H4 (cell line): ENCODE results near the gene PCED1A. TPM values are rescaled to one million over a fixed set of nuclear protein-coding genes. Genes with fewer than 3 reads are reported as not detected.

Source experiments
- DNase-seq: peaks from one replicate; pipeline ENCODE4 v3.0.0-alpha.2; 2015; ENCODE audit warnings: low spot score
- total RNA-seq: library from RNA; depleted of rRNA; stranded (reverse); fragments of >200 nt; shearing (Covaris generic); gene quantifications from 2 replicates; pipeline ENCODE4 v1.2.3, GENCODE V29; 2014

Gene PCED1A
- total RNA-seq, 1 experiment from 2014 or later: 10.9 TPM

DNA sequence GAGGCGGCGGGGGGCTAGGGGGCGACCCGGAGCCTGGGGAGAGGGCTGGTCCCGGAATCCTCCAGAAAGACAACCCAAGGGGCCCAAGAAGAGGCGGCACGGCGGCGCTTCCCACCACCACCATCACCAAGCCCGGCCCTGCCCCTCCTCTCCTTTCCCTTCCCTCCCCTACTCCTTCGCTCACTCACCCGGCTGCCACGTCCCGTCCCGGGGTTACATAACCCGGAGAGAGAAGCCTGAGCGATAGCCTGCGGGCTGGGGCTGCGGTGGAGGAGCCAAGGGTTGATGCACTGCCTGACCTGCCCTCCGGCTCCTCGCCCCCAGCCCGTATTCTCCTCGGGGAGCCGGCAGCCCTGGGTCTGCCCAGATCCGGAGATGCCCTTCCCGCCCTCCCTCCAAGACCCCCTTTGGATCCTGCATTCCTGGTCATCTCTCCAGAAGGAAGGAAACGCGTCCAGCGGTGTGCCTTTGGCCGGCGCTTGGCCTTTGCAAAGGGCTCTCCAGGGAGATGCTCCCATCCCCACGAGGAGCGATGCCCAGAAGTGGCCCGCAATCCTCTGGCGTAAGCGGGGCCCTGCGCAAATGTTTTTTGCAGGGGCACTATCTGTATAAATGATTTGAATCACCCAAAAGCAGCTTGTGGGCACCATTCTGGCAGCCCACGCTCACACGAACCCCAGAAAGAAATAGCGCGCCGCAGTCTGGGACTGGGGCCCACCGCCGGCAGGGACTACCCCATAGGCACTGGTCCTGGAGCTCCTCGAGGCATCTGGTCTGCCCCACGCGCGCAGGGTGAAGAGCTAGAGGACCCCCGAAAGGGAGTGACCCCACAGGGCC is 35.4 kb downstream of the PCED1A start:
- DNase-seq: no peak

GRCh38 chr20:2804041-2804828 is 36.2 kb downstream of the PCED1A start:
- no peak for DNase-seq

DNA sequence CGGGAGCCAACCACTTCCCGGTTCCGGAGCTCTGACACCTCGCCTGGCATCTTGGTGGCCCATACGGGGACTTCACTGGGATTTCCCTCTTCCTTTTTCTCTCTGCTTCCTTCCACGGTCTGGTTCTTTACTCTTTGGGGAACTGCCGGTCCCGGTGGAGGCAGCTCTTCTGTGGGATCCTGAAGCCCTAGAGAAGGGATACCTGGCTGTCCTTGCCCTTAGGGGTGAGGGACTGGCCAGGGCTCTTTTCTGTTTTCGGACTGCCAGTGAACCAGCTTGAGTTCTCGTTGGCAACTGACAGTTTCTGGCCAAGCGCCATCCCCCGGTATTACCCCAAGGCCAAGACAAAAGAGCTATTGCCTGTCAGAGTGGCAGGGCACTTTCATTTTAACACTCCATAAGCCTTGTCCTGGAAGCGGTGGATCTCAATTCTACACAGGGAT is 39.1 kb downstream of the PCED1A start:
- DNase-seq: no peak

GRCh38 chr20:2800521-2801285 is 39.8 kb downstream of the PCED1A start, which contains the start of gene CPXM1:
CPXM1 (minus strand) TSS chr20:2800627; CDS start chr20:2800572, 55 bp downstream.
- DNase-seq: no peak

GRCh38 chr20:2799688-2800520 is 40.6 kb downstream of the PCED1A start:
- DNase-seq: no peak

- no peak for DNase-seq
Measured at GRCh38 chr20:2799271-2799670, 41.2 kb downstream of the PCED1A start.

DNA sequence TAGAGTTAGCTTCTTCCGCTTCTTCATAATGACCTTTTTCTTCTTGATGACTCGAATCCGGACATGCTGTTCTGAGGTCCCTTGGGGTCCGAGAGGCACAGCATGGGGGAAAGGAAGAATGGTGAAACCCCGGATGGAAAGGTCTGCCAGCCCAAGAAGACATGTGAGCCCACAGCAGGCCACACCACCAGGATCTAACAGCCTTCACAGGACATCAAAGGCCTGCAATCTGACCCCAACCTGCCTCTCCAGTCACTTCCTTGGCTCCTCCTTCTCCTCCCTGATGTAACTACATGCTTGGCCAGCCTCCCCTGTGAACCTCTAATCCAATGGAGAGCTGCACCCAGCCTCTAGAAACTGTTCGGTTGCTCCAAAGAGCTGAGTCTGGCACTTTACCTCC is 41.6 kb downstream of the PCED1A start:
- DNase-seq: no peak

- DNase-seq: no peak
Measured at GRCh38 chr20:2798095-2798805, 42.2 kb downstream of the PCED1A start.

GRCh38 chr20:2797136-2797983 is 43.1 kb downstream of the PCED1A start:
- no peak for DNase-seq

DNA sequence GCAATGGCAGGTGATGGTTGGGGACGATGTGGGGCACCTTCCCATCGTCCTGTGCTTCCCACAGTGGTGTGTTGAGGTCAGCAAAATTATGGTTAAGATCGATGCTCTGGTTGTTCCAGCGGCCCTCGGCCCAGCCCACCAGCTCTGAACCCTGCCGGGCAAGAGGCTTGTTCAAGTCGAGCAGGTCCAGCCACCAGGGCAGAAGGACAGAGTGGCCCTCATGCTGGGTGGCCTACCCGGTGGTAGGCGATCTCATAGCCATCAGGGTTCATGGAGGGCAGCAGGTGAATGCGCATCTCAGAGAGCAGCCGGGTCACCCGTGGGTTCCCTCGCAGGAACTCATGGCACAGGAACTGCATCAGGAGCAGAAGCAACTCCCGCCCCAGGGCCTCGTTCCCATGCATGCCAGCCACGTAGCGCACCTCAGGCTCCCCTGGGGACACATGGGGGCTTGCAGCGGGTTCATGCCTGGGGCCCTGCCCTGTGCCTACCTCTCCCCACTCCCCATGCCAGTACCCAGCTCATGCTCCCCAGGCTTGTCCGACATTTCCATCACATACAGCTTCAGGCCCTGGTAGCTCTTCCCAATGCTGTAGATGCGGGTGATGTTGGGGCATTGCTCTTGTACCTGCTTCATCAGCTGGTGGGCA is 44.3 kb downstream of the PCED1A start:
- no peak for DNase-seq

DNA sequence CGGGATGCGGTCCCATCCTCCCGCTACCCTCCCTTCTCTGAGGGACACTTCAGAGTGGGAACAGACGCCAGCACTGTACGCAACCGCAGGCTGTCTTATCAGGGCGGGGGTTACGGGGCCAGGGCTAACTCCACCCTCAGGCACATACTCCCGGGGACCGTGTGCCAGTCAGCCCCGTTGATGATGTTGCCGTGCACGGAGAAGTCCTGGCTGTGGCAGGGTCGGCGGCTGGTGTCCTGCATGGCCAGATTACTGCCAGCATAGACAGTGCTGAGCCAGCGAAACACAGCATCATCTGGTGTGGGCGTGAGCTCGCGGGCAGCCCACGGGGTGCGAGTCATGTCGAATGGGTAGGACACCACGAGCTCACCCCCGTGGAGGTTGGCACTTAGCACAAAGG is 45.0 kb downstream of the PCED1A start:
- DNase-seq: no peak

DNA sequence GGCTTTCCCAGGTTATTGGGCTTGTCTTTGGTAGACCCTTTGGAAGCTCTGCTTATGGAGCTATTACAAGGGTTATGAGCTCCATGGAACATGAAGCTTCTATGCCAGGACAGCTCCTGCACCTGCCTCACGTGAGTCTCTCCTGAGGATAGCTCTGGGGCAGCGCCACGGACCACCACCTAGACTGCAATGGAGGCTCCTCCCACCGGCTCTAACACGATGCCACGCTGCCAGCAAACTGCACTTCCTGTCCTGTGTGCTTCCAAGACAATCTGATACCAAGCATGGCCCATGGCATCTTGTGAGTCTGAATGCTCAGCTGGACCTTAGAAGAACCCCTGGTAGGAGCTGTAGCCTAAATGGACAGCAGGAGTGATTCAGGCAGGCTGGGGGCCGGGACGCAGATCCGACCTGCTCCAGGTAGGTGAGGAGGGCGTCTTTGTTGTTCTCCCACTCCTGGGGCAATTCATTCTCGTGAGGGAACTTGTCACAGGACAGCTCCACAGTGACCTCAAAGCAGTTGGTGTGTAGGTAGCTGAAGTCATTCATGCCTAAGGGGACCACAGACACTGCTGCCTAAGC is 45.5 kb downstream of the PCED1A start:
- DNase-seq: no peak

DNA sequence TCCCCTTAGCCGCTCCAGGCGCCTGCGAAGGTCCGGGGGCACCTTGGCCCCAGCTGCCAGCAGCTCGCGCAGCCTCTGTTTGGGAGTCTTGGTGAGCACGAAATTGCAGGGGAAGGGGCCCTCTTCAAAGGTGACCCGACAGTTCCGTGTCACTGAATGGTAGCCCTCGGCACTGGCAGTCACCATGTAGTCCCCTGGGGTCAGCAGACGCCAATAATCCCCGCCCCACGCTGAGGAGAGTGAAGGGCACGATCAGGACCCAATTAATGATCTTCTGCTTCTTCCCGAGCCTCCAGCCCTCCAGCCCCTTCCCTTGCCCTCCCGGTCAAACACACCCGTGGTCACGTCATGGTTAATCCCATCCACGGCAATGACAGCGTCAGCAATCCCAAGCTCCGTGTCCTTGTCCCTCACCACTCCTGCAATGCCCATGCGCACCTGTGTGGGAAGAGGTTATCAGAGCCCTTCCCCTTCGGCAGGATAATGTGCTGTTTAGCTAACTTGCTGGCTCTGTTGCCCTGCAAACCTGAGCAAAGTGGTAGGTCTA is 46.2 kb downstream of the PCED1A start:
- no peak for DNase-seq

DNA sequence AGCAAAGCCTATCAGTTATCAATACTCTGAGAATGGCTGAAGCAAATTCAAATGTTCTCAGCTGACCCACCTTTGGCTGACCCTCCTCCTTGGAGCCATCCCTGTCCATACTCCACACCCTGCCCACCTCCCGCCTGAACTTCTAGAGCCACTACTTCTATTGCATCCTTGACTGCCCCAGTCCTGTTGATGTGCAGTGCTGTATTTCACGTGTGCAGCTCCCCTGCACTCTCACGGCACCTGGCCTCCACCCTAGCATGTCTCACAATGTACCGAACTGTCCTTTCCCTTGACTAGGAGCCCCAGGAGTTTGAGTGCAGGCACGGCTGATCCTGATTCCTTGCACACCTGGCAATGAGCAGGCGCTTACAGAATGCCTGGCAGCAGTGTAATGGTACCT is 47.0 kb downstream of the PCED1A start:
- no peak for DNase-seq
